SKM-1 treated with dmso at 0.1 percent for 144 hours (cell line): ENCODE measurements around the gene SHOC2.

ENCODE experiments used
- DNase-seq: peaks from one replicate; lab custom pipeline; 2025; ENCODE audit not compliant: unreplicated experiment; lab: John Stamatoyannopoulos, UW

Gene SHOC2

DNA sequence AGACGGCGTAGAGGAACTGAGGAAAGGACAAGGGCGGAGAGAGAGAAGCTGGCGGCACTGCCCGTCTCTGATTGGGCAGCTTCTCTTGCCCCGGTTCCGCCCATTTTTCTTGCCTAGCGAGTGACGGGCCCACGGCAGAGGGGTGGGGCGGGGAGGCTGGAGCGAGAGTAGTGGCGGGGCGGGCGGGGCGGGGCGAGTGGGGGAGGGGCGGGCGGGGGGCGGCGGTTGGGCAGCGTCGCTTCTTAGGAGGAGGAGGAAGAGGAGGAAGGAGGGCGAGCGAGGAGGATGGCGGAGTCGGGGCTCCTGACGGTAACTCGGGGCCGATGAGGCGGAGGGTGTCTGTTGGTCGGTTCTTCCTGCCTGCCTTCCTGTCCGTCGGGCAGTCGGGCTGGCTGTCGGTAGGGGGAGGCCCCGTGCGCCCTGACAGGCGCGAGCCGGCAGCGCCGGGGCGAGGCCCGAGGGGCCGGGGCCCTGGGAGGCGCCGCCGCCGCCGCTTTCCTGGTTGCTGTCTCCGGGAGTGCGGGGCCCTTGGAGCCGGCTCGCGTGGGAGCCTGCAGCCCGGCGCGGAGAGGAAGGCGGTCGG is at the start of gene SHOC2:
Gene SHOC2 (plus strand): TSS at position 256 of the 583 bp plus-strand sequence. CDS start 44,755 bp downstream, outside the sequence.
- no peak for DNase-seq

- no peak for DNase-seq
Observed at GRCh38 chr10:110870823-110871297, 48.5 kb upstream of the SHOC2 start.

DNA sequence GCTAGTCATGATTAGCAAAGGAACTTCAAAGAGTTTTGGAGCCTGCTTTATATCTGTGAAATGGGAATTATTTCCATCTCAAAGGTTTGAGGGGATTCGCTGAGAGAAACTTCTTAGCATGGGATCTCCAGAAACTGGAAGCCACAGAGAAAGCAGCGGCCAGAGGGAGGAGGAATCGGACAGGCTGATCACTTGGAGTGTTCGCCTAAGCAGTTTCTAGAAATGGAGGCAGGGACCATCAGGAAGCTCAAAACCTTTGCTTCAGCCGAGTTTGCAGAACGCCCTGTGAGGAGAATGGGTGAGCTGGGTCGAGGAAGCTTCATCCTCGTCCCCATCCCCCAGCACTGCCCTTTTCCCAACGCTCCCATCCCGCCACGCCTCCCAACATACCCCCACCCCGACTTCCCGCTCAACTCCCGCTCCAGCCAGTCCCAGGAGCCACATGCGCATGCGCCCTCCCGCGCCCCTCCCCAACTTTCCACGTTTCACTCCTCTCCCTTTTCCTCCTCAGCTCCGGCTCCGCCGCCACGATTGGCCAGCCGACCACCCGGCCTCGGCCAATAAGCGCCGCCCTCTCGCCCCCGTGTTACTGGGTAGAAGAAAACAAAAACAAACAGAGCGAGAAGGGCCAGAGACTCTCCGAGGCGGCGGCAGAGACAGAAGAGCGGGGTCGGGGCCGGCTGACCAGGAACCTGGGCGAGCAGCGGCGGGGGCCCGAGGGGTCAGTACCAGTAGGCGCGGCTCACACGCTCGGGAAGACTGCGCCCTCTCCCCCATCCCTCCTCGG is 47.9 kb upstream of the SHOC2 start, which contains the start of gene PDCD4:
Gene PDCD4 (plus strand): TSS at position 631 of the 787 bp plus-strand sequence. CDS start 4,100 bp downstream, outside the sequence.
- peak; percentile 94 for DNase-seq

- peak; percentile 53 for DNase-seq
Observed at GRCh38 chr10:110872145-110872983, 47.0 kb upstream of the SHOC2 start.

DNA sequence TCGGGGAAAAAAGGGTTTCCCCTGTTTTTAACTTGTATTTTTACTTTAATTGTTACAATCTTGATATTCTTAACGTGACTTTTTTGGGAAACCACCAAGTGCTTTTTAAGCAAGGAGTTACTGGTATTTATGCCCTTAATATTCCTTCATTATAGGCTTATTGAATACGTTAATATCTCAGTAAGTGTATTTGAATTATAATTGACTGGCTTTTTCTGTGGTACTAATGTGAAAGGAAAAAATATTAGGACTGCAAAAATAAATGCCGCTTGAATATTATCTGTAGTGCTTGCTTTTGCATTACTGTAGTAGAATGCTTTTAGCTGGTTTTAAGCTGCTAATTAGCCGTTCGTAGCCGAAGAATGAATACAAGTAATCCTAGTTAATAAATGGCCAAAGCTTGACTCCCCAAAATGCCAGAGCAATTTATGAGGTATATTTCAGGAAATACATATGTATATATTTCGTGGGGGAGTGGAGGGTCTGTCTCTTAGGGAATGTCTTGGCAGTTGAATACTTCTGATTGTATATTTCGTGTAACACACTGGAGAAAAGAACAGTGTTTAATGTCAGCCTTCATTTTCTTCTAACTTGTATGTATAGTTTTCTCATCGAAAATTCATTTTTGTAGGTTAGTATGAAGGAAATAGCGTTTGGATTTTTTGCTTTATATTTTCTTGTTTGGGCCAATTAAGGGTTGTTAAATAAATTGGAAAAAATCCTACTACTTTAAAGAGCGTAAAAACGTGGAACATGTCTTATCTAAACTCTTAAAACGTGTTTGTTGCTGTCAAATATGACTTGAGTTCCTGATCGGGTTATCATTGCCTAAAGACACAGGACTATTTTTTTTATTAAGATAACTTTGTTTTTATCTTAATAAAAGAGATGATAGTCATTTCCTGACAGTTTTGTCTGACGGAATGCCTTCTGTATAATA is 46.1 kb upstream of the SHOC2 start:
- no peak for DNase-seq

- no peak for DNase-seq
Observed at GRCh38 chr10:110873951-110874350, 45.5 kb upstream of the SHOC2 start.

DNA sequence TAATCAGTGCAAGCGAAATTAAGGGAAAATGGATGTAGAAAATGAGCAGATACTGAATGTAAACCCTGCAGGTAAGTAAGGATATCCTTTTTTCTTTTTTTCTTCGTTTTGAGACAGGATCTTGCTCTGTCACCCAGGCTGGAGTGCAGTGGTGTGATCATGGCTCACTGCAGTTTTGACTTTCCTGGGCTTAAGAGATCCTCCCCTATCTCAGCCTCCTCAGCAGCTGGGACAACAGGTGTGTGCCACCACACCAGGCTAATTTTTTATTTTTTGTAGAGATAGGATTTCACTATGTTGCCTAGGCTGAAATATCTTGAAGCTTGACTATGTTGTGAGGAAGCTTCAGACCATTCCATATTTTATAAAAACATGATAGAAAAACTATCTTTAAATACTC is 43.4 kb upstream of the SHOC2 start:
- DNase-seq: no peak

- no peak for DNase-seq
Observed at GRCh38 chr10:110876788-110877187, 42.6 kb upstream of the SHOC2 start.

- DNase-seq: no peak
Observed at GRCh38 chr10:110880012-110880411, 39.4 kb upstream of the SHOC2 start.

DNA sequence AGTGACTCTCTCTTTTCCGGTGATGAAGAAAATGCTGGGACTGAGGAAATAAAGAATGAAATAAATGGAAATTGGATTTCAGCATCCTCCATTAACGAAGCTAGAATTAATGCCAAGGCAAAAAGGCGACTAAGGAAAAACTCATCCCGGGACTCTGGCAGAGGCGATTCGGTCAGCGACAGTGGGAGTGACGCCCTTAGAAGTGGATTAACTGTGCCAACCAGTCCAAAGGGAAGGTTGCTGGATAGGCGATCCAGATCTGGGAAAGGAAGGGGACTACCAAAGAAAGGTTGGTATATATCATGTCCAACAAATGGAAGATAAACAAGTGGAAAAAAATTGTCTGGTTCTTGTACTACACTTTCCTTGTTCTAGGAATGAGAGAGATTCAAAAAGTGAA is 38.2 kb upstream of the SHOC2 start:
- DNase-seq: no peak

- DNase-seq: no peak
Observed at GRCh38 chr10:110881905-110882304, 37.5 kb upstream of the SHOC2 start.

GRCh38 chr10:110883924-110884323 is 35.5 kb upstream of the SHOC2 start:
- DNase-seq: no peak

DNA sequence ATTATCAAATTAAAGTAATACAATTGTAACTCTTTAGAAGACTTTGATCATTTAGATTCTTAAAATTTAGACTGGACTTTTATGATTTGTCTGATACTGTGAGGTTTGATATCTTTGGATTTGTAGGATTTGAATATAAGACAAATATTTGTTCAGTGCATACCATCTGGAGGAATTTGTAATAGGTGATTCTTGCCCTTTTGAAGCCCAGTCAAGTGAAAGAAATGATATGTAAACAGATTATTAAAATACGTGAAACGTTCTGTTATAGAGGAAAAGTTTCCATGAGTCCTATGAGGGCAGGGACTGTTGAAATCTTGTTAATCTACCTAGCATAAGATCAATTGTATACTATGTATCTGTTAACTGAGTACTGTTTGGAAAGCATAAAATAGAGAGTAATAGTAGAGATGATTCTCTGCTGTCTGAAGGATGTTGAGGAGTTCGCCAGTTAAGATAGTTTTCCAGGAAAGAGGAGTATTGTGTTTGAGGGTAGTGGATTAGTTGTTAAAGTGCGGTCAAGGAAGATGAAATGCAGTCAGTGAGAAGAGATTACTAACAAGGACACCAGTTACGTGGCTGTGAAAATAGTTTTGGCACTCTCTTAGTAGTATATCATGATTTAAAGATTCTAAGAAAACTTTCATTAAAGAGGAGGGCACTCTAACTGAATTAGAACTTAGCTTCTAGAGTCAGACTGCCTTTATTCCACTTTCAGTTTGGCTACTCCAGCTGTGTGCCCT is 33.3 kb upstream of the SHOC2 start:
- DNase-seq: no peak

DNA sequence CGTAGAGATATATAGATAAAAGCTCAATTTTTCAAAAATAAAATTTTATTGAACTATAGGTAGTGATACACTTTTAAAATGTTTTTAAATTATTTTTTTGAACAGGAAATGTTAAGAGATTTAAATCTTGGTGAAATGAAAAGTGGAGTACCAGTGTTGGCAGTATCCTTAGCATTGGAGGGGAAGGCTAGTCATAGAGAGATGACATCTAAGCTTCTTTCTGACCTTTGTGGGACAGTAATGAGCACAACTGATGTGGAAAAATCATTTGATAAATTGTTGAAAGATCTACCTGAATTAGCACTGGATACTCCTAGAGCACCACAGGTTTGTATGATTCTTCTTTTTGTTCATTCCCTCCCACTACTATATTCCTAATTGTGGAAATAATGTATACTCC is 31.8 kb upstream of the SHOC2 start:
- no peak for DNase-seq

DNA sequence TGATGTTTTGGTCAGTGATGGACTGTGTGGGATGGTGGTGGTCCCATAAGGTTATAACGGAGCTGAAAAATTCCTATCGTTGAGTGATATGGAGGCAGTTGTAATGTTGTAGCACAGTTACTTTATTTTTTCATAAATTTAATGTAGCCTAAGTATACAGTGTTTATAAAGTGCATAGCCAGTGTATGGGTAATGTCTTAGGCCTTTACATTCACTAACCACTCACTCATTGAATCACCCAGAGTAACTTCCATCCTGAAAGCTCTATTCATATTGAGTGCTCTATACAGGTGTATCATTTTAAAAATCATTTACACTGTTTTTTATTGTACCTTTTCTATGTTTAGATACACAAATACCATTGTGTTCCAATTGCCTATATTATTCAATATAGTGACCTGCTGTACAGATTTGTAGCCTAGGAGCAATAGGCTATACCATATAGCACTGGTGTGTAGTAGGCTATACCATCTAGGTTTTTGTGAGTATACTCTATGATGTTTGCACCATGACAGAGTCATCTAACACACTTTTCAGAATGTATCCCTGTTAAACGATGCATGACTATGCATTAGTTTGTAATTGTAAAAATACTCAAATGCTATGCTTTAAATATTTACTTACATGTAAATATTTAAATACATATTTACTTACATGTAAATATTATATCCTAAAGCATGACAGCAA is 26.7 kb upstream of the SHOC2 start:
- no peak for DNase-seq

DNA sequence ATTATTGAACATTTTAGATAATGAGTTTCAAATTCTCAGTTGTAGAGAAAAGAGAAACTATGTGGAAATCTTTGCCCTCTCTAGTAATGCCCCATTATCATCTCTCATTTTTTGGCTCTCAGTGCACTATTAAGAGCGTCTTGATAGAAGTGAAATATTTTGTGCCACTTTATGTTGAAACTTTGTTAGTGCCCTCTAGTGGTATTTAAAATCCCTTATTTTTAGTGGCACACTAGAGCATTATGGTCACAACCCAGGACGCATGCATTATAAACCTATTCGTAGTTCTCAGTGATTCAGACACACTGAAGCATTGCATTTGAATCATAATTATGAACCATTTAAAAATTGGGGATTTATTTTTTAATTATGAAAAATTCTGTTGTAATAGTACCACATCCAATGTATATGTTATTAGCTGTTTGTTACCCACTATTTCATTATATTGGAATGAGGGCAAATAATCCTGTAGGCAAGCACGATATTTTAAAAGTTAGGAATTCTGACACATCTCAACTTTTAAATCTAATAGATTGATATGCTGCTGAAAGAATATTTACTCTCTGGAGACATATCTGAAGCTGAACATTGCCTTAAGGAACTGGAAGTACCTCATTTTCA is 25.7 kb upstream of the SHOC2 start:
- DNase-seq: peak; percentile 54

GRCh38 chr10:110897184-110897583 is 22.2 kb upstream of the SHOC2 start:
- no peak for DNase-seq

GRCh38 chr10:110898391-110898790 is 21.0 kb upstream of the SHOC2 start:
- no peak for DNase-seq

DNA sequence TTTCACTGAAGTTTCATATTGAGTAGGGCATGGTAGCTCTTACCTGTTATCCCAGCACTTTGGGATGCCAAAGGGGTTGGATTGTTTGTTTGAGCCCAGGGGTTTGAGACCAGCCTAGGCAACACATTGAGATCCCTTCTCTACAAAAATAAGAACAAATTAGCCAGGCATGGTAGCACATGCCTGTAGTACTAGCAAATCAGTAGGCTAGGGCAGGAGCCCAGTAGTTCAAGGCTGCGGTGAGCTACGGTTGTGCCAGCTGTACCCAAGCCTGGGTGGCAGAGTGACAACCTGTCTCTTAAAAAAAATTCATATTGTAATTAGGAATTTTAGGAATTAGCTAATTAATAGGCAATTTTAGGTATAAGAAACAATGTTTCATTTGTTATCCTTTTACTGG is 18.4 kb upstream of the SHOC2 start:
- no peak for DNase-seq
